Neural progenitor cell (in vitro differentiated cells): ENCODE measurements around the gene CCDC169.
"Not testable (repeated sequence)": the region's sequence is repeated elsewhere in the genome, so short reads cannot be mapped to it uniquely, and the experiment has no call there.

Source experiments
- CTCF ChIP-seq: fragments of 200-600 bp; sonication (generic); IDR thresholded peaks from 2 replicates; pipeline ENCODE4 v1.5.1; 2017; ENCODE audit warnings: antibody characterized with exemption, mild to moderate bottlenecking
- EZH2 ChIP-seq: fragments of 200-600 bp; sonication (generic); IDR thresholded peaks from 2 replicates; pipeline ENCODE4 v1.6.1; 2017; ENCODE audit warnings: antibody characterized with exemption, mild to moderate bottlenecking, moderate library complexity

GRCh38 chr13:36319793-36320192, 22.2 kb upstream of the CCDC169 start:
- not testable (repeated sequence) for TF ChIP-seq CTCF, EZH2
